Breast epithelium (tissue), 3 donors: ENCODE measurements around the gene CNBP.

ENCODE experiments used
- POLR2A ChIP-seq: fragments of 450-650 bp; IDR thresholded peaks from one replicate; pipeline ENCODE4 v1.6.1; 2016; ENCODE audit warnings: antibody characterized with exemption, mild to moderate bottlenecking, moderate library complexity
- POLR2AphosphoS5 ChIP-seq, 3 donors: sonication (generic); formaldehyde crosslinking; IDR thresholded peaks; one replicate each; pipeline ENCODE4 v1.6.1; 2017; ENCODE audit warnings: antibody characterized with exemption in 3 of 3
- TF ChIP-seq, protein P1 (sequence below), 3 donors: fragments of 450-650 bp; IDR thresholded peaks; one replicate each; pipeline ENCODE4 v1.5.1; 2016 to 2017; ENCODE audit warnings: antibody characterized with exemption in 3 of 3, mild to moderate bottlenecking in 3 of 3, moderate library complexity in 3 of 3

DNA sequence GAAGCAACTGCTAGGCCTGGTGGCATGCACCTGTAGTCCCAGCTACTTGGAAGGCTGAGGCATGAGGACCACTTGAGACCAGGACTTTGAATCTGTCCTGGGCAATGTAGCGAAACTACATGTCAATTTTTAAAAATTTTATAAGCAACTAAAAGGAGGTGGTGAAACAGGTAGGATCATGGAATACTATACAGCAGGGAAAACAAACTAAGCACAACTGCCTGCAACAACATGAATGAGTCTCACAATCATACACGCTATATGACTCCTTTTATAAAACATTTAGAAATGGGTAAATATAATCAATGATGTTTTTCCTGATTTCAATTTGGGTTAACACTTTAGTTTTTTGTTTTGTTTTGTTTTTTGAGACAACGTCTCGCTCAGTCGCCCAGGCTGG, 29.5 kb upstream of the CNBP start:
- TF ChIP-seq, protein P1, sequence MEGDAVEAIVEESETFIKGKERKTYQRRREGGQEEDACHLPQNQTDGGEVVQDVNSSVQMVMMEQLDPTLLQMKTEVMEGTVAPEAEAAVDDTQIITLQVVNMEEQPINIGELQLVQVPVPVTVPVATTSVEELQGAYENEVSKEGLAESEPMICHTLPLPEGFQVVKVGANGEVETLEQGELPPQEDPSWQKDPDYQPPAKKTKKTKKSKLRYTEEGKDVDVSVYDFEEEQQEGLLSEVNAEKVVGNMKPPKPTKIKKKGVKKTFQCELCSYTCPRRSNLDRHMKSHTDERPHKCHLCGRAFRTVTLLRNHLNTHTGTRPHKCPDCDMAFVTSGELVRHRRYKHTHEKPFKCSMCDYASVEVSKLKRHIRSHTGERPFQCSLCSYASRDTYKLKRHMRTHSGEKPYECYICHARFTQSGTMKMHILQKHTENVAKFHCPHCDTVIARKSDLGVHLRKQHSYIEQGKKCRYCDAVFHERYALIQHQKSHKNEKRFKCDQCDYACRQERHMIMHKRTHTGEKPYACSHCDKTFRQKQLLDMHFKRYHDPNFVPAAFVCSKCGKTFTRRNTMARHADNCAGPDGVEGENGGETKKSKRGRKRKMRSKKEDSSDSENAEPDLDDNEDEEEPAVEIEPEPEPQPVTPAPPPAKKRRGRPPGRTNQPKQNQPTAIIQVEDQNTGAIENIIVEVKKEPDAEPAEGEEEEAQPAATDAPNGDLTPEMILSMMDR (IDR thresholded peaks at IDR 0.05) = no peak
- TF ChIP-seq POLR2A (no peak), POLR2AphosphoS5 (IDR thresholded peaks at IDR 0.05) (no peak)
